ENCODE results near the gene RBPJL. TPM values are rescaled to one million over a fixed set of nuclear protein-coding genes. Genes with fewer than 3 reads are reported as not detected.

RBPJL gene
- total RNA-seq, 1 experiment from 2014 or later = 0.85 TPM

GRCh38 chr20:45282700-45283550 lies 23.7 kb upstream of the RBPJL start:
- ATAC-seq = no peak
- Mint-ChIP-seq H3K4me3 (no peak overlapping the region), H3K27me3 (ENCODE audit: low read depth) (no peaks in the 10 kb centered on the region; the same call in 1 of the 2 replicates), H3K27ac (no peak overlapping the region), H3K4me1 (no peaks in the 10 kb centered on the region), H3K9me3 (no peaks in the 10 kb centered on the region), H3K36me3 (no peaks in the 10 kb centered on the region)
- no peak for DNase-seq (ENCODE audit: low spot score)
- POLR2A ChIA-PET = no interaction called here
- TF ChIP-seq HMGXB4 (CRISPR knock-in tag; IDR thresholded peaks at IDR 0.05) (no peak), GRHL2 (CRISPR knock-in tag; IDR thresholded peaks at IDR 0.05; ENCODE audit: insufficient replicate concordance, severe bottlenecking) (no peak)
- CTCF ChIA-PET = interaction anchor here (1.0 to 2.7 kb wide), 4 partner anchors 8 to 144 kb away, joined by 3 to 14 read pairs (median 6); no protein-coding TSS in a partner anchor

- ATAC-seq (no peak), DNase-seq (ENCODE audit: low spot score) (no peak)
- no peaks in the 10 kb centered on the region for H3K36me3 Mint-ChIP-seq
- no peak for TF ChIP-seq CREB1 (CRISPR knock-in tag; IDR thresholded peaks at IDR 0.05)
- TF ChIP-seq USF1 (CRISPR knock-in tag; IDR thresholded peaks at IDR 0.05) = no peak
- TF ChIP-seq AR (CRISPR knock-in tag; IDR thresholded peaks at IDR 0.05) = no peak
- TF ChIP-seq ZNF396 (CRISPR knock-in tag; IDR thresholded peaks at IDR 0.05; ENCODE audit: borderline replicate concordance) = no peak
- H3K4me1 Mint-ChIP-seq = no peaks in the 10 kb centered on the region
- H3K27ac Mint-ChIP-seq = no peak overlapping the region
- ChIA-PET POLR2A (no interaction called here), CTCF (interaction anchor here (1.0 to 2.7 kb wide), 5 partner anchors 10 to 240 kb away, joined by 3 to 14 read pairs (median 3); no protein-coding TSS in a partner anchor)
- H3K9me3 Mint-ChIP-seq = no peaks in the 10 kb centered on the region
- H3K4me3 Mint-ChIP-seq = no peak overlapping the region
- peaks cover 2% of the 10 kb centered on the region for H3K27me3 Mint-ChIP-seq (ENCODE audit: low read depth)
Observed at GRCh38 chr20:45283551-45284057, 23.0 kb upstream of the RBPJL start.

GRCh38 chr20:45288376-45288775 lies 18.3 kb upstream of the RBPJL start:
- no peaks in the 10 kb centered on the region for H3K36me3 Mint-ChIP-seq
- peaks cover 7% of the 10 kb centered on the region; the same call in 1 of the 2 replicates for H3K4me1 Mint-ChIP-seq
- peaks cover 41% of the 10 kb centered on the region for H3K27me3 Mint-ChIP-seq (ENCODE audit: low read depth)
- CTCF ChIA-PET = interaction anchor here (0.6 to 1.6 kb wide), 6 partner anchors 15 to 177 kb away, joined by 3 to 5 read pairs (median 4); no protein-coding TSS in a partner anchor
- no peak for DNase-seq (ENCODE audit: low spot score)
- ATAC-seq = no peak
- H3K27ac Mint-ChIP-seq = peak overlapping the region; percentile 3; the same call in 1 of the 2 replicates
- H3K4me3 Mint-ChIP-seq = no peak overlapping the region
- no peaks in the 10 kb centered on the region for H3K9me3 Mint-ChIP-seq
- POLR2A ChIA-PET = no interaction called here
- TF ChIP-seq NFYB (CRISPR knock-in tag; conservative IDR thresholded peaks at IDR 0.05; ENCODE audit: low read depth) (no peak), SMAD4 (CRISPR knock-in tag; IDR thresholded peaks at IDR 0.05) (no peak), ARID4B (CRISPR knock-in tag; IDR thresholded peaks at IDR 0.05; ENCODE audit: borderline replicate concordance) (no peak), ZNF121 (CRISPR knock-in tag; IDR thresholded peaks at IDR 0.05) (no peak), CREB1 (CRISPR knock-in tag; IDR thresholded peaks at IDR 0.05) (no peak), NR2C2 (CRISPR knock-in tag; IDR thresholded peaks at IDR 0.05) (no peak), ZNF219 (CRISPR knock-in tag; IDR thresholded peaks at IDR 0.05; ENCODE audit: borderline replicate concordance) (no peak), SMAD3 (CRISPR knock-in tag; IDR thresholded peaks at IDR 0.05; ENCODE audit: borderline replicate concordance) (no peak), RORB (CRISPR knock-in tag; IDR thresholded peaks at IDR 0.05) (no peak), ZNF396 (CRISPR knock-in tag; IDR thresholded peaks at IDR 0.05; ENCODE audit: borderline replicate concordance) (no peak), TEAD1 (CRISPR knock-in tag; IDR thresholded peaks at IDR 0.05) (no peak), ZBTB43 (CRISPR knock-in tag; IDR thresholded peaks at IDR 0.05) (no peak), ELF4 (CRISPR knock-in tag; IDR thresholded peaks at IDR 0.05; ENCODE audit: low read depth) (no peak), NFE2L1 (CRISPR knock-in tag; IDR thresholded peaks at IDR 0.05) (no peak)

Data from WTC11 (cell line).